Activated CD4-positive, alpha-beta T cell treated with anti-CD3 and anti-CD28 coated beads, Interleukin-2, amount 50 U/mL, for 48 hours (primary cell): ENCODE results near the gene CDR2.
A peak's percentile ranks its signal among the peaks of the same experiment; 100 is the strongest.

Experiments
- DNase-seq, 2 experiments: peaks; one replicate each; pipeline ENCODE4 v3.0.0-alpha.2; 2020

The CDR2 gene

GRCh38 chr16:22323173-22323958 is 51.1 kb downstream of the CDR2 start:
- DNase-seq = no peak

GRCh38 chr16:22322741-22323140 is 51.7 kb downstream of the CDR2 start:
- DNase-seq = no peak

GRCh38 chr16:22322021-22322471 is 52.4 kb downstream of the CDR2 start:
- no peak for DNase-seq

- DNase-seq = peak; percentile 67 to 69
These were observed 52.9 kb downstream of the CDR2 start for GRCh38 chr16:22321340-22322001.

GRCh38 chr16:22320572-22321339 is 53.7 kb downstream of the CDR2 start:
- DNase-seq = no peak

GRCh38 chr16:22318690-22319358 is 55.6 kb downstream of the CDR2 start:
- peak; percentile 64 to 74 for DNase-seq

GRCh38 chr16:22317625-22318024 is 56.8 kb downstream of the CDR2 start:
- no peak for DNase-seq

- no peak for DNase-seq
These were observed 57.4 kb downstream of the CDR2 start for GRCh38 chr16:22317001-22317530.

GRCh38 chr16:22316411-22316811 is 58.0 kb downstream of the CDR2 start:
- no peak for DNase-seq

GRCh38 chr16:22315979-22316378 is 58.4 kb downstream of the CDR2 start:
- no peak for DNase-seq

GRCh38 chr16:22314661-22315626 is 59.5 kb downstream of the CDR2 start:
- DNase-seq = no peak

GRCh38 chr16:22313876-22314470 is 60.4 kb downstream of the CDR2 start:
- no peak for DNase-seq

GRCh38 chr16:22312897-22313781 is 61.3 kb downstream of the CDR2 start:
- no peak for DNase-seq

- no peak for DNase-seq
These were observed 62.9 kb downstream of the CDR2 start for GRCh38 chr16:22311520-22311919.

GRCh38 chr16:22308824-22309520 is 65.4 kb downstream of the CDR2 start:
- DNase-seq = no peak

- DNase-seq = no peak
These were observed 66.6 kb downstream of the CDR2 start for GRCh38 chr16:22307838-22308237.

- no peak for DNase-seq
These were observed 67.6 kb downstream of the CDR2 start for GRCh38 chr16:22306788-22307187.

- no peak for DNase-seq
These were observed 70.0 kb downstream of the CDR2 start for GRCh38 chr16:22304411-22304810.

- no peak for DNase-seq
These were observed 71.5 kb downstream of the CDR2 start for GRCh38 chr16:22302776-22303363.
